ENCODE measurements around the gene PTPRE. TPM values are rescaled to one million over a fixed set of nuclear protein-coding genes. Genes with fewer than 3 reads are reported as not detected.

The PTPRE gene
- total RNA-seq, 1 donor from 2014 or later = 49.7 TPM

- DNase-seq (ENCODE audit: low spot score) = no peak
Measured at GRCh38 chr10:127882801-127883459, 24.0 kb upstream of the PTPRE start.

- no peak for DNase-seq (ENCODE audit: low spot score)
Measured at GRCh38 chr10:127883516-127883915, 23.4 kb upstream of the PTPRE start.

GRCh38 chr10:127884501-127884900 lies 22.4 kb upstream of the PTPRE start:
- DNase-seq (ENCODE audit: low spot score) = no peak

GRCh38 chr10:127886371-127887051 lies 20.4 kb upstream of the PTPRE start:
- no peak for DNase-seq (ENCODE audit: low spot score)

GRCh38 chr10:127887541-127888415 lies 19.1 kb upstream of the PTPRE start:
- no peak for DNase-seq (ENCODE audit: low spot score)

GRCh38 chr10:127888521-127889312 lies 18.2 kb upstream of the PTPRE start:
- DNase-seq (ENCODE audit: low spot score) = no peak

- no peak for DNase-seq (ENCODE audit: low spot score)
Measured at GRCh38 chr10:127889605-127890195, 17.2 kb upstream of the PTPRE start.

- no peak for DNase-seq (ENCODE audit: low spot score)
Measured at GRCh38 chr10:127890216-127890615, 16.7 kb upstream of the PTPRE start.

GRCh38 chr10:127890832-127891334 lies 16.0 kb upstream of the PTPRE start:
- DNase-seq (ENCODE audit: low spot score) = no peak

- no peak for DNase-seq (ENCODE audit: low spot score)
Measured at GRCh38 chr10:127892743-127893142, 14.2 kb upstream of the PTPRE start, which contains the start of gene CLRN3. Gene CLRN3 (minus strand): TSS chr10:127892941. CDS start chr10:127892784, 157 bp downstream.

GRCh38 chr10:127894146-127894545 lies 12.8 kb upstream of the PTPRE start:
- no peak for DNase-seq (ENCODE audit: low spot score)

GRCh38 chr10:127896590-127896989 lies 10.3 kb upstream of the PTPRE start:
- no peak for DNase-seq (ENCODE audit: low spot score)

GRCh38 chr10:127897177-127897576 lies 9.7 kb upstream of the PTPRE start:
- no peak for DNase-seq (ENCODE audit: low spot score)

GRCh38 chr10:127899766-127900387 lies 7.0 kb upstream of the PTPRE start:
- no peak for DNase-seq (ENCODE audit: low spot score)

- no peak for DNase-seq (ENCODE audit: low spot score)
Measured at GRCh38 chr10:127903789-127904188, 3.1 kb upstream of the PTPRE start.

GRCh38 chr10:127904311-127905000 lies 2.4 kb upstream of the PTPRE start:
- DNase-seq (ENCODE audit: low spot score) = no peak

- no peak for DNase-seq (ENCODE audit: low spot score)
Measured at GRCh38 chr10:127905001-127905847, 1.7 kb upstream of the PTPRE start.

GRCh38 chr10:127905848-127906261 lies 1.0 kb upstream of the PTPRE start:
- DNase-seq (ENCODE audit: low spot score) = no peak
